T follicular helper cell (primary cell): ENCODE data around the gene APOC3.

Experiments
- DNase-seq: peaks from one replicate; pipeline ENCODE4 v3.0.0-alpha.2; 2020; ENCODE audit warnings: low read depth

Gene APOC3

DNA sequence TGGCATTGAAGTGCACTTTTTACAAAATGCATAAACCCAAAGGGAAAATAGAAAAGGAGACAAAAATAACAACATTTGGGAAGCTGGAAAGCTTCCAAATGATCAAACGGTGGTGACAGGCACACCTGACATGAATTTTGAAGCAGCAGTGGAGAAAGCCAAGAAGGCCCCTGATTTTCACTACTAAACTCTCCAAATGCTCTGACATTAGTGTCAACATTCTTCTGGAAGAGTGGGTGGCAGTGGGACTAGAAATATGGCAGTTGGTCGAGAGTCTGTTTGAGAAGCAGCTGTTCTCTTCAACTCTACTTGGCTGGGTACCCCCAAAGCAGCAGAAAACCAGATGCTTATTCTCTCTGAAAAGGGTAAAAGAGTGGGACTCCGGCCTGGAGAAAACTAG, 25.7 kb upstream of the APOC3 start:
- DNase-seq, result no peak

DNA sequence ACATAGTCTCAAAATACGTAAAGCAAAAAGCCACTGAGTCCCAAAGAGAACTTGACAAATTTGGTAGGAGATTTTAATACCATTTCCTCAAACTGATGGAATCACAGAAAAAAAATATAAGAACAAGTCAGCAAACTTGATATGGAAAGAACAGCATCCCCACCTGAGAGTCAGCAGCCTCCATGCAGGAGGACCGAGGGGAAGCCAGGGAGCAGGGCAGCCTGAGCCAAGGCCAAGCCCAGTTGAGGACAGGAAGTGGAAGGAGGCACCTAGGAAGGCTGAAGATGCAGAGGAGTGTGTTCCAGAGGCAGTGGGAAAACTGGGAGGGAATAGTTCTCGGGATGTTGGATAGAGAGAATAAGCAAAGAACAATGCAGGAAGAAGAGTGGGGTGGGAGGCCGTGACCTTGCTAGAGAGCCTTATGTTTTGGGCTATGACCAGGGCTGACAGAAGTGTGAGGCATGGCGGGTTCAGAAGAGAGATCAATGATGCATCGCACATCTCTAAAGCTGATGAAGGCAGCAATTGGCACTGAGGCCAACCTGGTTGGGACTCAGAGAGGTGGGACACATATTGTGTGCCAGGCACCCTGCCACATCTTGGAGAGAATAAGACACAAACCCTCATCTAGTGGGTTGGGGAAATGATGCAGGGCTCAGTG, 22.0 kb upstream of the APOC3 start:
- no peak for DNase-seq

DNA sequence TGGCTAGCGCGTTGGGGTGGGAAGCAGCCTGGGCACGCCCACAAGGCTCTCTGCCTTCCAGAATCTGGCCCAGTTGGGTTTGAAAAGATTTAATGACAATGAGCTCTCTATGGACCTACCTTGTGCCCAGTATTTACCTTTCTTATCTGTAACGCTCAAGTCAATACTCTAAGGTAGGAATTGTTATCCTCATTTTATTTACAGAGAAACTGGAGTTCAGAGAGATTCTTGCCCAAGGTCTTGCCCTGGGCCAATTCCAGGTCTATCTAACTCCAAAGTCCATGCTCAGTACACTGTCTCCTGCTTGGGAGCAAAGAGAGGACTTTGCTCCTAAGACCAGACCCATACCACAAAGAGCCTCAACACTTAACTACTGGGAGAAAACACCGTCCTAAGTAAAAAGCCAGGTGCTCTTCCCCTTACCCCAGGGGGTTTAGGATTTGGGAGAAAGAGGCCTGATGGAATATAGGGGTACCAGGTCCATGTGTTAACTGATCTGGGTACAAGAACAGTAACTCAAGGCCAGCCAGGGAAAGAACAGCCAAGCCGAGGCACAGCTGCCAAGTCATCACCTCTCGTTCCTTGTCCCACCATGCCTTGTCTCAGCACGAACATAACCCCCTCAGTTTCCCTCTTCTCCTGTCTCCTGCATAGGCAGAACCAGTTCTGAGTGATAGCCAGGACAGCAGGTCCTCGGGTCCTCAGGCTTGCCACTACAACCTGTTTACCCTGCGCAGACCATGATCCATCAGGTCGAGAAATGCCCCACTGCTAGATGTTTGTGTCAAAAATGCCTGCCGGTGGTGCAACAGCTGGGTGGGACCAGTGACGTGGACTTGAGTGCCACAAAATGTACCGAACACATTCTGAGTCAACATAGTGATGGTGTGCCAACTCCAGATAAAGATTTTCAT, 21.2 kb upstream of the APOC3 start:
- no peak for DNase-seq

DNA sequence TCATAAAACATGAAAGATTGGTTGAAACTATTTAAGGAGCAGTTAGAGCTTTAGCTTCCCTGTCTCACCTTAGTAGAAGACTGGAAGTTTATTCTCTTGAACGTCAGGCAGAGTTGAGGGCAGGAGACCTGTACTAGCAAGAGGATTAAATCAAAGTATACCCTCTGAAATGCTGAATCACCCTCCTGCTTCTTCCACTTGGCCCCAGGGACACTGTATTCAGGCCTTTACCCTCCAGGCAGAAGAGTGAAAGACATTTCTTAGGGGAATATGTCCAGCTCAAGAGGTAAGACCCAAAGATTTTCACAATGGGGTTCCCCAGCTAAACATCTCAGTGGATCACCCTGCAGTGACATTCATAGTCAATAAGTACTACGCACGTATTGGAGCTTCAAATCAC, 18.5 kb upstream of the APOC3 start:
- no peak for DNase-seq

DNA sequence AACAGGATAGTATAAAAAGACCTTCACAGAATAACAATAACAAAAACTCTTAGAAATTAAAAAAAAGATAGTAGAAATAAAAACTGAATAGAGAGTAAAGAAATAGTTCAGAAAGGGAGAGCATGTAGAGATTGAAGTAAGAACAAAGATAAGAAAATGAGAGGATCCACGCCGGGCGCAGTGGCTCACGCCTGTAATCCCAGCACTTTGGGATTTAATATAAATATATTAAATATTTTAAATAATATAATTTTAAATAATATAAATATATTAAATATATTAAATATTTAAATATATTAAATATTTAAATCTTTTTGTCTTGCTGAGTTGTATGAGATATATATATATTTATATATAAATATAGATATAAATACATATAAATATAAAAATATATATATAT, 17.6 kb upstream of the APOC3 start:
- no peak for DNase-seq

DNA sequence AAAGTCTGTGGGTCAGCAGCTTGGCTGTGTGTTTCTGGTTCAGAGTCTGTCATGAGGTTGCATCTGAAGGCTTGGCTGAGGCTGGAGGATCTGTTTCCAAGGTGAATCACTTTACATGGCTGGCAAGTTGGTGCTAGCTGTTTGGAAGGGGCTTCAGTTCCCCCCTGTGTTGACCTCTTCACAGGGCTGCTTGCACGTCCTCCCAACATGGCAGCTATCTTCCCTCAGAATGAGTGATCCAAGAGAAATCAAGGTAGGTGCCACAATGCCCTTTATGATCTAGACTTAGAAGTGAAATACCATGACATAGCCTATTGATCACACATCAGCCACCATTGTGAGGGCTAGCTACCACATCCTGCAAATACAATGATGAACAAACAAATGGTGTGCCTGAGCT, 16.5 kb upstream of the APOC3 start:
- no peak for DNase-seq

DNA sequence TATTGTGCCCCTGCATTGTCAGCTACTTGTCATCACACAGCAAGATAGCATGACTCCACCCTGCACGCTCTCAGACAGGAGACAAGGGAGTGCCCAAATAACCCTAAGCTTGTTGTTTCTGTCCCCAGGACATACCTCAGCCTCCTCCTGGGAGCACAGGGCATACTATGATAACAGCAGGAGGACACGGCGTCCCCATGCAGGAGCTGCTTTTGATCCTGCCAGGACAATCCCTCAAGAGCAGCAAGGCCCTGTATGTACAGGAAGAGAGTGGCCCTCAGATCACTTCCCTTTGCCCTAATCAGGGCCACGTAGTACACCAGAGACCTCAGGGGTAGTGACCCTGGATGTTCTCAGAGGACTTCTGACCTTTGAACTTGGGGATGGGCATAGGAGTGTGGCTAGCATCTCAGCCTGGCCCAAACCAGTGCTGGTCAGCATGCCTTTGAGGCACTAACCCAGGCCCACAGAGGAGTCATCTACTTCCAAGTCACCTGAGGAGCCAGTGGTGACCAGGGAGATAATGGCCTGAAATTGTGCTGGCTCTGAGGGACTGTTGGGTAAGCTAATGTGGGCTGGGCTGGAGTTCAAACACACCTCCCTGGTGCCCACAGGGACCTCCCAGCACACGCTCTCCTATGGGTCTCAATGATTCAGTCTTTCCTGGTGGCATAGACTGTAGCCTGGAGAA, 15.8 kb upstream of the APOC3 start:
- no peak for DNase-seq

DNA sequence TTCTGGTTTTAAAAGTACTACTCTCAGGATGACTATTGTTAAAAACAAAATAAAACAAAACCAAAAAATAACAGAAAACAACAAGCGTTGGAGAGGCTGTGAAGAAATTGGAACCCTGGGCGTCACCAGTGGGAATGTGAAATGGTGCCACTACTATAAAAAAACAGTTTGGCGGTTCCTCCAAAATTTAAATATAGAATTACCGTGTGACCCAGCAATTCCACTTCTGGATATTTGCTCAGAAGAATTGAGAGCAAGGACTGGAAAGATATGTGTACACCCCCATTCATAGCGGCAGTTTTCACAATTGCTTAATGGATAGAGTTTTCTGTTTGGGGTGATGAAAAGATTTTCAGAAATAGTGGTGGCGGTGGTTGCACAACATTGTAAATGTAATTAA, 15.2 kb upstream of the APOC3 start:
- DNase-seq, result no peak

DNA sequence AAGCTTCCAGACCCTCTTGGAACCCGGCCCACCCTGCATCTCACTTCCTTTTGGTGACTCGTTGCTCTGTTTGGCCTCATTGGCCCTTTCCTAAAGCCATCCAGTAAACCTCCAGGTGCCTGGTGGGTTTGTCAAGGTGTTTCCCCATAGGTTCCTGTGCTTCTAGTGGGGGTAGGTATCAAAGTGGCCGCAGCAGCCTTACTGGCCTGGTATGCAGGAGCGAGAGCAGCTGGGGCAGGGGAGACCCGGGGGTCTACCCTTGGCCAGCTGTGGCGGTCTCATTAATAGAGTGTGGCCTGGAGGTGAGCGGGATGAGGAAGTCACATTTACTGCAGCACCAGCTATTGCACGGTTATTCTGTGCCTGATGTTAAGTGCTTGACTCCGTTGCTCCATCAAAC, 10.7 kb upstream of the APOC3 start:
- no peak for DNase-seq

DNA sequence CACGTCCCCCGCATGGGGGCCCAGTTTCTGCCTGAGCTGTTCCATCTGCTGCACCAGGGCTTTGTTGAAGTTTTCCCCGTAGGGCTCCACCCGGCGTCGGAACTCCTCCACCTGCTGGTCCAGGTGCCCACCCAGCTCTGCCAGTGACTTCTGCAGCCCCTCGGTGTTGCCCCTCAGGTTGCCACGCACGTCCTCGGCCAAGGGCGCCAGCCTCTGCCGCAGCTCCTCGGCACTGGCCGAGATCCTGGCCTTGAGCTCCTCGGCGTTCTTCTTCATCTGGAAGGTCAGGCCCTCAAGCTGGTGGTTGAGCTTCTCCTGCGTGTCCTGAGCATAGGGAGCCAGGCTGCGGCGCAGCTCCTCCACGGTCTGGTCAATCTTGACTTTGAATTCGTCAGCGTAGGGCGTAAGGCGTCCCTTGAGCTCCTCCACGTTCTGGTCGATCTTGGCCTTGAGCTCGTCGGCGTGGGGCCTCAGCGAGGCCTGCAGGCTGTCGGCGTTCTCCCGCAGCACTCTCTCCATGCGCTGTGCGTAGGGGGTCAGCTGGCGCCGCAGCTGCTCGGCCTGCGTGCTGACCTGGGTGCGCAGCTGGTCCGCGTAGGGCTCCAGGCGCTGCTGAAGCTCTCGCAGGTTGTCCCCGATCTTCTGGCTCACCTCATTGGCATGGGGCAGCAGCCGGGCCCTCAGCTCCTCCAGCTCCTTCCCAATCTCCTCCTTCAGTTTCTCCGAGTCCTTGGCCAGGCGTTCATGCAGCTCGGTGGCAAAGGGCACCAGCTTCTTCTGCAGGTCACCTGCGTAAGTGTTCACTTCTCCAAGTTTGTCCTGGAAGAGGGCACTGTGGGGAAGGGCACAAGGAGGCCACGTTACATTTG, 8.4 kb upstream of the APOC3 start:
- no peak for DNase-seq

DNA sequence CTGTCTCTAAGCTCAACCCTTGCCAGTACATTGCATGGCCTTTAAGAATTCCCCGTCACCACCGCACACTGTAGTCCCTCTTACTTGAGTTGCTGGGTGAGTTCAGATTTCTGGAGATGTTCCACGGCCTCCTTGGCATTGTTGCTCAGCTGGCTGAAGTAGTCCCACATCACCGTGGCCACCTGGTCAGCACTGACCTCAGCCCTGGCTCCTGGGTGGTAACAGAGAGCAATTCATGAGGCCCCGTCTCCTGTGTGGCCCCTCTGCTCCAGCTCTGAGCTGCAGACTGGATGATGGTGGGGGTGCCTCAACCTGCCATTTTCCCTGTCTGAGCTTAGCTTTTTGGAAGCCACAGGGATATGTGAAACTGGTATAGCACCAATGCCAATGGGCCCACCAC, 7.1 kb upstream of the APOC3 start:
- no peak for DNase-seq

DNA sequence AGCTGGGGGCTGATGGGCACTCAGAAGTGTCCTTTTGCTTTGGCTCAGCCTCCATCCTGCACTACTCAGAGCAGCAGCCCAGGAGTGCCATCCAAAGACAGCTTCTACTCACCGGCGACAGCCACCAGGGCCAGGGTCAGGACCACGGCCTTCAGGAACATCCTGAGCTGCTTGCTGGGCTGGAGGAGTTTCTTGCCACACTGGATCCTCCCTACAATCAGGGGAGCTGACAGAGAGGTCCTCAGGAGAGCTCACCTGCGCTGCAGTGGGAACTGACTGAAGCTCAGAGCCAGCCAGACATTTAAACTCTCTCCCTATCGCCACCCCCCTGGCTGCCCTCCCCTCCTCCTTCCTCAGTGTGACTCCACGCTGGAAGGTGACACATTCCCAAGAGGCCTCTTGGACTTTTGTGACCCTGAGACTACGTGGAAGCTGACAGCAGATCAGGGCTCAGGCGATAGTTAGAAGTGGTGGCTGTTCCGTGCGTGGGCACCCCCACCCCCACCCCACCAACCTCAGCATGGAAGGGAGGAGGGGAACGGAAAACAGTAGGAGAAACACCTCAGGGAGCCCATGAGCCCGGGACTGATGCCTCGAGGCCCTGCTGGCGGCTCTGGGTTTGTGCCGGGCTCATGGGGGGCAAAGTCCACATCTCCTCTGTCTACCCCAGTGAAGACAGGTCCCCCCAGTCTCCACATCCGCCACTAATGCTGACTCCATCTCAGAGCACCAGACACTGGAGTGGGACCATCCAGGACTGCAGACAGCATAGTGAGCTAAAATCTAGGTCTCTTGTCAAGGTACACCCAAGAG, 6.5 kb upstream of the APOC3 start, which contains the start of gene APOA4:
Gene APOA4, minus strand, starts transcription at position 274 of the 813 bp plus-strand sequence. Its CDS starts 113 bp downstream, at position 161.
- no peak for DNase-seq

DNA sequence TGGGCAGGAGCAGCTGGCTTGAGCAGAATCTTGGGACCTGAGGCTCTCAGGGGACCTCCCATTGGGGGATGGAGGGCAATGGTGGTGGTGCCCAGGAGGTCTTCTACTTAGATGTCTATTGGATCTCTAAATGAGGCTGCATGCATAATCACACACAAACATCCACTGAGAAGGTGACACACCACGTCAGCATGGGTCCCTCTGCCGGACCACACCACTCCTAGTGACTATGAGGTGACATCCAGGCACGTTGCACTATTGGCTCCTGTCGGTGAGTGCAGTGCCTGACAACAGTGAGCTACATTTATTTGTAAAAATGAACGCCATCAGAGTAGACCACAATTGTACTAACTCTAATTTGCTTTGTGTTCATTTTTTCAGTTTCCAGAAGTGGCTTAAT, 4.3 kb upstream of the APOC3 start:
- DNase-seq, result no peak

DNA sequence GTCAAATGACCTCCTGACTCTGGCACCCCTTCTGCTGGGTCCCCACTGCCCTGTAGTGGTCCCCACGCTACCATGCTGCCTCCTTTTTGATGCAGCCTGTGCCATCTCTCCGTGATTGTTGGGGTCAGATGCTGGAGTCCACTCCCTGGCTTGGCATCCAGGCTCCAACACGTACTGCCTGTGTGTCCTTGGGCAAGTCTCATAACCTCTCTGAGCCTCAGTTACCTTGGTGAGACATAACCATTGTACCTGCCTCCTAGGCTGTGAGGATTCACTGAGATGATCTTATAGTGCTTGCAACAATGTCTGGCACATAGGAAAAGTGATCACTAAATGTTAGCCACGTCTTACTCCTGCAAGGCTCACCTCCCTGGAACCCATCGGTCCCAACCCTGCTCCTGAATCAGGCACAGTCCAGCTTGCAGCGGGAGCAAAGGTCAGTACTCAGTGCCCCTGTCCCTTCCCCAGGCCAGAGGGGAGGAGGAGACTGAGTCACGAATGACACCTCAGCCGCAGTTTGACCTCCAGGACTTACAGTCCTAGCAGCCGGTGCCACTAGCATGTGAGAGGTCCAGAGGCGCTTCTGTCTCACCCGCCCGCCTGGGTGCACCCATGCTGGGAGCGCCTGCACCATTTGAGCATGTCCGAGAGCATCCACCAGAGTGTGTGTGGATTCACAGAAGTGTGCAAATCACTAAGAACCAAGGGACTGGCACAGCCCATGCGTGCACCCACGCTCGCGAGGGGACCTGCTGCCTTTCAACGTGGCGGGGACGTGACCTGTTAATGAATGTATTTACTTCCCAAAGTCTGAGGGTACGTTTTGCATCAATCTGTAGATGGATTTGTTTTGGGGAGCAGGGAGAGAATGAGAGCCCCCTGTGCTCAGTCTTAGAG, 3.6 kb upstream of the APOC3 start:
- no peak for DNase-seq

DNA sequence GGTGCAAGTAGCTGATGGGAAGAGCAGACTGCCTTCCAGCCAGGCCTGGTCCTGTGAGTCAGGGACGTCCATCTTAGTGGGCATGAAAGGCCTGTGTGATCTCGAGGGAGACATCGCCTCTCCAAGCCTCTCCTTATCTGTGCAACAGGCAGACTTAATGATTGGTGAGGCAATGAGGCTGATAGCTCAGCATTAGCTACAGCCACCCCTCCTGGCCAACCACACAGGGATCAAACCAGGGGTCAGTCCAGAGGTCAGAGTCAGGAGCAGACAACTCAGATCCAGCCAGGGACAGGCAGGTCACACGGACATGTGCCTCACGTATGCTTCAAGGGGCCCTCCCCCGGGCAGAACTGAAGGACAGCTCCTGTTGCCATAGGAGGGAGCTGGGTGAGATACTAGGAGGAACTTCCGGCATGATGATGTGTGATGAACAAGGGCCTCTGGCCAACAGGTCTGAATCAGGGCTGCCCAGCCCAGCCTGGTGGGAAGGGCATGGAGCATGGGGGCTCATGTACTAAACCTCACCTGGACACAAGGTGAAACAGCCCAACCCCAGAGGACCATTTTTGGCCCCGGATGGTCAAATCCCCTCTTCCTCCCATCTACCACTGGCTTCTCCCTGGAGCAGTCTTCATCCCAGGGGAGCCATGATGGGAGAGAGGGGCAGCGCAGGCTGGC, 2.8 kb upstream of the APOC3 start:
- DNase-seq, result no peak

DNA sequence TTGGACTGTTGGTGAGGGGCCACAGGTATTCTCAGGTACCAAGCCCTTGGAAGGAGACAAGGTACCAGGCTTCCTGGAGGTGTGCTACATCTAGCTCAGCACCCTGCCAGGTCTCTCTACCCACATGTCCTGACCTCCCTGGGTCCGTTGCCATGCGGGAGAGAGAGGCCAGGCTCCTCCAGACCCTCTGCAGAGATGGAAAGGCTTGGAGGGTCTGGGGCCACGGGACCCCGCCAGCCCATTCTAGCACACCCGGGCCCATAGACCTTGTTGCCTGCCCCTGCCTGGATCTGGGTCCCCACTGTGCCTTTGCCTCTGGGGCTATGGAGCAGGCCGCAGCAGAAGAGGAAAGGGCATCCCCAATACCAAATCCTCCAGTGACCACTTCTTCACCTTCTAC, 2.2 kb upstream of the APOC3 start:
- no peak for DNase-seq

DNA sequence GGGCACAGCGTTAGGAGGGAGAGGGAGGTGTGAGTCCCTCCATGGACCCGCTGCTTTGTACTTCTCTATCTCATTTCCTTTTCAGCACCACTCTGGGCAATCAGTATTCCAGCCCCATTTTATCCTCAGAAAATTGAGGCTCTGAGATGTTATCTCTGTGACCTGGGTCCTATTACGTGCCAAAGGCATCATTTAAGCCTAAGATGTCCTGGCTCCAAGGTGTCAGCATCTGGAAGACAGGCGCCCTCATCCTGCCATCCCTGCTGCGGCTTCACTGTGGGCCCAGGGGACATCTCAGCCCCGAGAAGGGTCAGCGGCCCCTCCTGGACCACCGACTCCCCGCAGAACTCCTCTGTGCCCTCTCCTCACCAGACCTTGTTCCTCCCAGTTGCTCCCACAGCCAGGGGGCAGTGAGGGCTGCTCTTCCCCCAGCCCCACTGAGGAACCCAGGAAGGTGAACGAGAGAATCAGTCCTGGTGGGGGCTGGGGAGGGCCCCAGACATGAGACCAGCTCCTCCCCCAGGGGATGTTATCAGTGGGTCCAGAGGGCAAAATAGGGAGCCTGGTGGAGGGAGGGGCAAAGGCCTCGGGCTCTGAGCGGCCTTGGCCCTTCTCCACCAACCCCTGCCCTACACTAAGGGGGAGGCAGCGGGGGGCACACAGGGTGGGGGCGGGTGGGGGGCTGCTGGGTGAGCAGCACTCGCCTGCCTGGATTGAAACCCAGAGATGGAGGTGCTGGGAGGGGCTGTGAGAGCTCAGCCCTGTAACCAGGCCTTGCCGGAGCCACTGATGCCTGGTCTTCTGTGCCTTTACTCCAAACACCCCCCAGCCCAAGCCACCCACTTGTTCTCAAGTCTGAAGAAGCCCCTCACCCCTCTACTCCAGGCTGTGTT, 829 bp upstream of the APOC3 start:
- DNase-seq, result no peak

DNA sequence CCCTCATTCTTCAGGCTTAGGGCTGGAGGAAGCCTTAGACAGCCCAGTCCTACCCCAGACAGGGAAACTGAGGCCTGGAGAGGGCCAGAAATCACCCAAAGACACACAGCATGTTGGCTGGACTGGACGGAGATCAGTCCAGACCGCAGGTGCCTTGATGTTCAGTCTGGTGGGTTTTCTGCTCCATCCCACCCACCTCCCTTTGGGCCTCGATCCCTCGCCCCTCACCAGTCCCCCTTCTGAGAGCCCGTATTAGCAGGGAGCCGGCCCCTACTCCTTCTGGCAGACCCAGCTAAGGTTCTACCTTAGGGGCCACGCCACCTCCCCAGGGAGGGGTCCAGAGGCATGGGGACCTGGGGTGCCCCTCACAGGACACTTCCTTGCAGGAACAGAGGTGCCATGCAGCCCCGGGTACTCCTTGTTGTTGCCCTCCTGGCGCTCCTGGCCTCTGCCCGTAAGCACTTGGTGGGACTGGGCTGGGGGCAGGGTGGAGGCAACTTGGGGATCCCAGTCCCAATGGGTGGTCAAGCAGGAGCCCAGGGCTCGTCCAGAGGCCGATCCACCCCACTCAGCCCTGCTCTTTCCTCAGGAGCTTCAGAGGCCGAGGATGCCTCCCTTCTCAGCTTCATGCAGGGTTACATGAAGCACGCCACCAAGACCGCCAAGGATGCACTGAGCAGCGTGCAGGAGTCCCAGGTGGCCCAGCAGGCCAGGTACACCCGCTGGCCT, 641 bp downstream of the APOC3 start:
- no peak for DNase-seq
